Measurements from ENCODE around the gene IZUMO4.

DNA sequence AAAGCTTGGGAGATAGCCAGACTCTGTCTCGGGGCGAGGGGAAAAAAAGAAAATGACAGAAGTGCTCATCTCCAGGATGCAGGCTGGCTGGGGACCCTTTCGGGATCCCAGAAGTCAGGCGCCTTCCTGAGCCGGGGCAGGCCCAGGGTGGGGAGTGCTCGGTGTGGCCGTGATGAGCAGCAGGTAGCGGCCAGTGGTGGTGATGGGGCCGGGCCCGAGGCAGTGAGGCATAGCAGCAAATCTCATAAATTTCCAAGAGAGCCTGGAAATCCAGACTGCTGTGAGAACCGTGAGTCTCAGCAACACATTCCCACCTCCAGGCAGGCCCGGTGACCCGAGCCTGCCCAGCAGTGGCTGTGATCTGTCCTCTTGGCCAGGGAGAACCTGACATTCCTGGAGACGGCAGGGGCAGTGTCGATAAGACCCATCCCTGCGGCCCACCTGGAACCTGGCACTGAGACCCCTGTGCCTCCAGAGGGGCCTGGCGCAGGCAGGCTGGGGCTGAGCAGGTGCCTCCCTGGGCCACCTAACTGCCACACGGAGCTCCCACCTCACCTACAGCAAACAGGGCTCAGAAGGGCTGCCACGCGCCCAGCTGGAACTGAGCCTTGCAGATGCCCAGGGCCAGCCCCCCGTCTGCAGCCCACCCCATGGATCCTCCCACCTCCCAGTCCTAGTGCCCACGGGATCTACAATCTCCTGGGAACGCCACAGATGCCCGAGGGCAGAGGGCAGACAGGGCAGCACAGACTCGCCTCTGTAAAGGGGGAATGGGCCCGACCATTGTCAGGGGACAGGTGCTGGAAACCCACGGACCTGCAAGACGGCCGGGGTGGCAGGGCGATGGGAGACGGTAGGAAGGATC lies 23.4 kb downstream of the IZUMO4 start:
- TF ChIP-seq, protein P1, sequence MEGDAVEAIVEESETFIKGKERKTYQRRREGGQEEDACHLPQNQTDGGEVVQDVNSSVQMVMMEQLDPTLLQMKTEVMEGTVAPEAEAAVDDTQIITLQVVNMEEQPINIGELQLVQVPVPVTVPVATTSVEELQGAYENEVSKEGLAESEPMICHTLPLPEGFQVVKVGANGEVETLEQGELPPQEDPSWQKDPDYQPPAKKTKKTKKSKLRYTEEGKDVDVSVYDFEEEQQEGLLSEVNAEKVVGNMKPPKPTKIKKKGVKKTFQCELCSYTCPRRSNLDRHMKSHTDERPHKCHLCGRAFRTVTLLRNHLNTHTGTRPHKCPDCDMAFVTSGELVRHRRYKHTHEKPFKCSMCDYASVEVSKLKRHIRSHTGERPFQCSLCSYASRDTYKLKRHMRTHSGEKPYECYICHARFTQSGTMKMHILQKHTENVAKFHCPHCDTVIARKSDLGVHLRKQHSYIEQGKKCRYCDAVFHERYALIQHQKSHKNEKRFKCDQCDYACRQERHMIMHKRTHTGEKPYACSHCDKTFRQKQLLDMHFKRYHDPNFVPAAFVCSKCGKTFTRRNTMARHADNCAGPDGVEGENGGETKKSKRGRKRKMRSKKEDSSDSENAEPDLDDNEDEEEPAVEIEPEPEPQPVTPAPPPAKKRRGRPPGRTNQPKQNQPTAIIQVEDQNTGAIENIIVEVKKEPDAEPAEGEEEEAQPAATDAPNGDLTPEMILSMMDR (IDR thresholded peaks at IDR 0.05), result no peak
- TF ChIP-seq POLR2A (IDR thresholded peaks at IDR 0.05), result no peak
